Activated CD8-positive, alpha-beta T cell treated with anti-CD3 and anti-CD28 coated beads for 36 hours (primary cell): ENCODE results near the gene SLC7A6OS. TPM values are rescaled to one million over a fixed set of nuclear protein-coding genes. Genes with fewer than 3 reads are reported as not detected.
"Not testable (repeated sequence)": the region's sequence is repeated elsewhere in the genome, so short reads cannot be mapped to it uniquely, and the experiment has no call there.

ENCODE experiments used
- ATAC-seq: fragments of 200-7000 bp; cut with Tn5 transposase; one replicate; pipeline ENCODE4 v1.10.0; 2021; ENCODE audit warnings: mild to moderate bottlenecking, moderate library complexity
- CTCF ChIA-PET: fragments of 350-600 bp; sonication (Branson Sonifier 250); formaldehyde crosslinking; loops from one replicate; lab custom pipeline; 2021; ENCODE audit warnings: antibody characterized with exemption; lab: Charles Lee
- POLR2A ChIA-PET: fragments of 350-600 bp; sonication (Branson Sonifier 250); formaldehyde crosslinking; loops from one replicate; lab custom pipeline; 2021; ENCODE audit warnings: antibody characterized with exemption; lab: Charles Lee
- DNase-seq: peaks from one replicate; pipeline ENCODE4 v3.0.0-alpha.2; 2020
- H3K27ac Mint-ChIP-seq: one replicate; pipeline ENCODE4 v1.8.0; 2021; ENCODE audit warnings: mild to moderate bottlenecking, mixed read lengths
- H3K27me3 Mint-ChIP-seq: one replicate; pipeline ENCODE4 v1.8.0; 2021; ENCODE audit warnings: mixed read lengths
- H3K36me3 Mint-ChIP-seq: one replicate; pipeline ENCODE4 v1.8.0; 2021; ENCODE audit warnings: low read depth, mixed read lengths
- H3K4me1 Mint-ChIP-seq: one replicate; pipeline ENCODE4 v1.8.0; 2021; ENCODE audit warnings: low read depth, mixed read lengths
- H3K4me3 Mint-ChIP-seq: one replicate; pipeline ENCODE4 v1.8.0; 2021; ENCODE audit warnings: mild to moderate bottlenecking, moderate library complexity, mixed read lengths
- H3K9me3 Mint-ChIP-seq: one replicate; pipeline ENCODE4 v1.8.0; 2021; ENCODE audit warnings: mixed read lengths
- CTCF ChIP-seq: fragments of 200-600 bp; IDR thresholded peaks from one replicate; pipeline ENCODE4 v1.8.0; 2022; ENCODE audit warnings: antibody characterized with exemption, mild to moderate bottlenecking
- intact Hi-C: fragments of 100-400 bp; cut with micrococcal nuclease; formaldehyde crosslinking; loops from one replicate; pipeline ENCODE4 v1.10.0; 2022
- total RNA-seq, 2 experiments: library from RNA; stranded (reverse); gene quantifications; one replicate each; pipeline ENCODE4 v1.2.3, GENCODE V29; 2021

Gene SLC7A6OS
- total RNA-seq, 2 experiments from 2014 or later, result 20.2 to 23.1 TPM

- H3K4me1 Mint-ChIP-seq, result peaks cover 82% of the 10 kb centered on the region
- H3K27ac Mint-ChIP-seq, result peak overlapping the region; percentile 95
- no peak for TF ChIP-seq CTCF
- H3K4me3 Mint-ChIP-seq, result peak overlapping the region; percentile 29
- ATAC-seq (peak; percentile 89), DNase-seq (peak; percentile 89)
- POLR2A ChIA-PET, result interaction anchor here (0.9 to 2.7 kb wide), 9 partner anchors 9 to 25 kb away, joined by 3 to 20 read pairs (median 8); partner anchors contain the start of genes PRMT7, SLC7A6 and SLC7A6OS
- CTCF ChIA-PET, result interaction anchor here (0.8 to 18.9 kb wide), 9 partner anchors 10 to 67 kb away, joined by 3 to 260 read pairs (median 5); partner anchors contain the start of genes PRMT7, SLC7A6 and SLC7A6OS
- H3K27me3 Mint-ChIP-seq, result no peaks in the 10 kb centered on the region
- peaks cover 74% of the 10 kb centered on the region for H3K36me3 Mint-ChIP-seq
- intact Hi-C loops, result no loop called here
- no peaks in the 10 kb centered on the region for H3K9me3 Mint-ChIP-seq
These were observed 21.0 kb downstream of the SLC7A6OS start for GRCh38 chr16:68289621-68290329.

GRCh38 chr16:68289202-68289601 lies 21.5 kb downstream of the SLC7A6OS start:
- no peak for TF ChIP-seq CTCF
- H3K9me3 Mint-ChIP-seq, result no peaks in the 10 kb centered on the region
- H3K27me3 Mint-ChIP-seq, result no peaks in the 10 kb centered on the region
- ChIA-PET POLR2A (interaction anchor here (0.9 to 2.7 kb wide), 7 partner anchors 10 to 25 kb away, joined by 3 to 20 read pairs (median 8); partner anchors contain the start of genes PRMT7, SLC7A6 and SLC7A6OS), CTCF (interaction anchor here (1.1 to 18.9 kb wide), 7 partner anchors 13 to 67 kb away, joined by 3 to 260 read pairs (median 6); partner anchors contain the start of genes PRMT7, SLC7A6 and SLC7A6OS)
- peak overlapping the region; percentile 29 for H3K4me3 Mint-ChIP-seq
- ATAC-seq (no peak), DNase-seq (no peak)
- peaks cover 85% of the 10 kb centered on the region for H3K4me1 Mint-ChIP-seq
- intact Hi-C loops, result no loop called here
- H3K27ac Mint-ChIP-seq, result peak overlapping the region; percentile 95
- H3K36me3 Mint-ChIP-seq, result peaks cover 73% of the 10 kb centered on the region

- POLR2A ChIA-PET, result interaction anchor here (0.9 to 2.7 kb wide), 8 partner anchors 12 to 24 kb away, joined by 3 to 19 read pairs (median 6); partner anchors contain the start of genes PRMT7, SLC7A6 and SLC7A6OS
- Mint-ChIP-seq H3K27ac (peak overlapping the region; percentile 95), H3K36me3 (peaks cover 71% of the 10 kb centered on the region), H3K4me1 (peaks cover 88% of the 10 kb centered on the region)
- H3K4me3 Mint-ChIP-seq, ATAC-seq, intact Hi-C loops, H3K9me3 Mint-ChIP-seq, DNase-seq, H3K27me3 Mint-ChIP-seq: not testable (repeated sequence)
- CTCF ChIA-PET, result interaction anchor here (0.8 to 18.9 kb wide), 6 partner anchors 10 to 39 kb away, joined by 3 to 260 read pairs (median 5); partner anchors contain the start of gene SLC7A6
These were observed 21.9 kb downstream of the SLC7A6OS start for GRCh38 chr16:68288796-68289195.

GRCh38 chr16:68288252-68288650 lies 22.5 kb downstream of the SLC7A6OS start:
- no peaks in the 10 kb centered on the region for H3K9me3 Mint-ChIP-seq
- H3K27me3 Mint-ChIP-seq, result no peaks in the 10 kb centered on the region
- peak overlapping the region; percentile 95 for H3K27ac Mint-ChIP-seq
- intact Hi-C loops, result no loop called here
- H3K4me3 Mint-ChIP-seq, result no peak overlapping the region
- ATAC-seq (no peak), DNase-seq (no peak)
- POLR2A ChIA-PET, result interaction anchor here (0.7 to 6.1 kb wide), 10 partner anchors 8 to 24 kb away, joined by 3 to 27 read pairs (median 8); partner anchors contain the start of genes PRMT7, SLC7A6 and SLC7A6OS
- H3K4me1 Mint-ChIP-seq, result peaks cover 88% of the 10 kb centered on the region
- peaks cover 72% of the 10 kb centered on the region for H3K36me3 Mint-ChIP-seq
- TF ChIP-seq CTCF, result no peak
- CTCF ChIA-PET, result interaction anchor here (0.8 to 18.9 kb wide), 6 partner anchors 9 to 39 kb away, joined by 3 to 260 read pairs (median 4); partner anchors contain the start of gene SLC7A6
